ENCODE data around the gene RMND5A. TPM values are rescaled to one million over a fixed set of nuclear protein-coding genes. Genes with fewer than 3 reads are reported as not detected.

RMND5A gene
- total RNA-seq, 1 donor from 2014 or later, result 26.6 TPM

DNA sequence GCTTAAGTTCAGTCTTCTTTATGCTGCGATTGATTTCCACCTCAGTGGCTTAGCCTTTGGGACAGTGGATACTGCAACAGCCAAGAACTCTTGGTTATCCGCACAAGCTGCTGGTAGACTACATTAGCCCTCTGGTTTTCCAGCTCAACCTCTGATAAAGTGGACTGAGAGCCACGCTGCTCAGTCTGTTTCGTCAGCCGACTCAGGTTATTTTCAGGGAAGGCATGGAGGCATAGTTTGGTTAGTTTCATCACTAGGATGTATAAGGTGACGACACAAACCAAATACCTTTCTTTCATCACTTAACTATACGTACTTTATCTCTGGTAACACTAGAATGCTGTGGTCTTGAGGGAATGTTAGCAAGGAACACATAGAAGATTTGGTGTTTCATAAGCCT is 56.4 kb downstream of the RMND5A start:
- peaks cover 3% of the 10 kb centered on the region for H3K36me3 ChIP-seq (ENCODE audit: control insufficient read depth, insufficient read depth, low read length)
- no peak overlapping the region for H3K4me3 ChIP-seq (ENCODE audit: low read depth, low read length)
- H3K27me3 ChIP-seq (ENCODE audit: control insufficient read depth, insufficient read depth, low read length), result no peaks in the 10 kb centered on the region
- no peak for DNase-seq (ENCODE audit: low read depth)
- TF ChIP-seq, protein P1, sequence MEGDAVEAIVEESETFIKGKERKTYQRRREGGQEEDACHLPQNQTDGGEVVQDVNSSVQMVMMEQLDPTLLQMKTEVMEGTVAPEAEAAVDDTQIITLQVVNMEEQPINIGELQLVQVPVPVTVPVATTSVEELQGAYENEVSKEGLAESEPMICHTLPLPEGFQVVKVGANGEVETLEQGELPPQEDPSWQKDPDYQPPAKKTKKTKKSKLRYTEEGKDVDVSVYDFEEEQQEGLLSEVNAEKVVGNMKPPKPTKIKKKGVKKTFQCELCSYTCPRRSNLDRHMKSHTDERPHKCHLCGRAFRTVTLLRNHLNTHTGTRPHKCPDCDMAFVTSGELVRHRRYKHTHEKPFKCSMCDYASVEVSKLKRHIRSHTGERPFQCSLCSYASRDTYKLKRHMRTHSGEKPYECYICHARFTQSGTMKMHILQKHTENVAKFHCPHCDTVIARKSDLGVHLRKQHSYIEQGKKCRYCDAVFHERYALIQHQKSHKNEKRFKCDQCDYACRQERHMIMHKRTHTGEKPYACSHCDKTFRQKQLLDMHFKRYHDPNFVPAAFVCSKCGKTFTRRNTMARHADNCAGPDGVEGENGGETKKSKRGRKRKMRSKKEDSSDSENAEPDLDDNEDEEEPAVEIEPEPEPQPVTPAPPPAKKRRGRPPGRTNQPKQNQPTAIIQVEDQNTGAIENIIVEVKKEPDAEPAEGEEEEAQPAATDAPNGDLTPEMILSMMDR (IDR thresholded peaks at IDR 0.05; ENCODE audit: insufficient read depth, low read length, poor library complexity, severe bottlenecking), result no peak

DNA sequence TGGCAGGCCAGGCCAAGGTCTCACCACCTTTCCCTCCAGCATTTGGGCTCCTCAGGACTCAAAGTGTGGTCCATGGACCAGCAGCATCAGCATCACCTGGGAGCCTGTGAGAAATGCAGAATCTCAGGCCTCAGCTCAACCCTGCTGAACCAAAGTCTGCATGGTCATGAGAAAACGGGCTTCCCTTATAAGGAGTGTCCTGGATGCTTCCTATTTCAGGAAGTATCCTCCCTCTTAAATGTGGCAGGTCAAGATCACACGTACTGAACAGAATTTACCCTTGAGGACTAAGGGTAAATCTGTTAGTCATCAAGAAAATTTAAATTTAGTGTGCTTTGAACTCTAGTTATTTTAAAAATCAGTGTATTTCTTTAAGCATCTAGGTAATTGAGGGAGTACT is 58.9 kb downstream of the RMND5A start:
- peaks cover 3% of the 10 kb centered on the region for H3K36me3 ChIP-seq (ENCODE audit: control insufficient read depth, insufficient read depth, low read length)
- TF ChIP-seq, protein P1 (IDR thresholded peaks at IDR 0.05; ENCODE audit: insufficient read depth, low read length, poor library complexity, severe bottlenecking), result no peak
- no peak for DNase-seq (ENCODE audit: low read depth)
- H3K4me3 ChIP-seq (ENCODE audit: low read depth, low read length), result no peak overlapping the region
- H3K27me3 ChIP-seq (ENCODE audit: control insufficient read depth, insufficient read depth, low read length), result no peaks in the 10 kb centered on the region

- DNase-seq (ENCODE audit: low read depth), result no peak
- TF ChIP-seq, protein P1 (IDR thresholded peaks at IDR 0.05; ENCODE audit: insufficient read depth, low read length, poor library complexity, severe bottlenecking), result no peak
- Histone ChIP-seq H3K4me3 (ENCODE audit: low read depth, low read length) (no peak overlapping the region), H3K36me3 (ENCODE audit: control insufficient read depth, insufficient read depth, low read length) (peaks cover 1% of the 10 kb centered on the region), H3K27me3 (ENCODE audit: control insufficient read depth, insufficient read depth, low read length) (no peaks in the 10 kb centered on the region)
These were observed 59.9 kb downstream of the RMND5A start for GRCh38 chr2:86779971-86780370.

- TF ChIP-seq, protein P1 (IDR thresholded peaks at IDR 0.05; ENCODE audit: insufficient read depth, low read length, poor library complexity, severe bottlenecking), result no peak
- DNase-seq (ENCODE audit: low read depth), result no peak
- Histone ChIP-seq H3K36me3 (ENCODE audit: control insufficient read depth, insufficient read depth, low read length) (no peaks in the 10 kb centered on the region), H3K4me3 (ENCODE audit: low read depth, low read length) (no peak overlapping the region), H3K27me3 (ENCODE audit: control insufficient read depth, insufficient read depth, low read length) (peaks cover 2% of the 10 kb centered on the region)
These were observed 61.3 kb downstream of the RMND5A start for GRCh38 chr2:86781363-86781762.

DNA sequence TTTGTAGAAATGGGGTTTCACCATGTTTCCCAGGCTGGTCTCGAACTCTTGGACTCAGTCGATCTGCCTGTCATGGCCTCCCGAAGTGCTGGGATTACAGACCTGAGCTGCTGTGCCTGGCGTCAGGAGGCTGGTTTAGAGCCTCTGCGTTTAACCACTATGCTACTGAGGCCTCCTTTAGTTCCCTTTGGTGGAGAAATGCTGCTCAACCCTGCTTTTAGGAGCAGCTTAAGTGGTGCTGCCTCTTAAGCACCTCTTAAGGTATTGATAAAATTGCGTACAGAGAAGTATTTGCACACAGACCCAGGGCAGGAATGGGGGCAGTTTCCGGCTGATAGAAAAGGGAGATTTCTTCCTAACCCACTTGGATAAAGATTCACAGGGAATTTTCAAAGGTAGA is 62.7 kb downstream of the RMND5A start:
- TF ChIP-seq, protein P1 (IDR thresholded peaks at IDR 0.05; ENCODE audit: insufficient read depth, low read length, poor library complexity, severe bottlenecking), result no peak
- H3K27me3 ChIP-seq (ENCODE audit: control insufficient read depth, insufficient read depth, low read length), result peaks cover 2% of the 10 kb centered on the region
- DNase-seq (ENCODE audit: low read depth), result no peak
- H3K36me3 ChIP-seq (ENCODE audit: control insufficient read depth, insufficient read depth, low read length), result no peaks in the 10 kb centered on the region
- no peak overlapping the region for H3K4me3 ChIP-seq (ENCODE audit: low read depth, low read length)

DNA sequence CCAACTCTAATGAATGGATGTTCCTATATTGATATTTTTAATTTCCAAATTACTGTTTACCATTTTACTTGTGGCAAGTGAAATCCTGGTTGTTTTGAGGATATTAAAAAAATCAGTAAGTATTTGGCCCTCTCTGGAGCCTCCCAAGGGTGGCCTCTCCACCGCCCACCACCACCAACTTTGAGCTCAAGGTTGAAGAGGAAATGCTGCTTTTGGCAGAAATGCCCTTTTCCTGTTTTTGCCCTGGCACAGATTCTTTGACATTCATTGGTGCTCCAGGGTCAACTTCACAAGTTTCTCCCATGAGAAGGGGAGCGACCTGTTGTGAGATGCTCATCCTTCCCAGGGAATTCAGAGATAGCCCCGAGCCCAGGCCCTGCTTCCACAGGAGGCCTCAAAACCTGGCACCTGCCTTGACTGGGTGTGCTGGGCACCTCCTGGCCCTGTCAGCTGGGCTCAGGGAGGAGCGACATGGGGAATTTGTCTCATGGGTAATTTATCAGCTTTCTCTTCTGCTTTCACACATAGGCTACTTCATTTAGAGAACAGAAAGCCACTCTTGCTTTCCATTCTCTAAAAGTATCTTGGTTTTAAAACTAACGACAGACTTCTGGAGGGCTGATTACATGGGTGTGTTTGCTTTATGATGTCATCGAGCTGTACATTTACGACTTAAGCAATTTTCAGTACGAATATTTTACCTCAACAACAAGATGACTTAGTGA is 63.7 kb downstream of the RMND5A start:
- Histone ChIP-seq H3K4me3 (ENCODE audit: low read depth, low read length) (no peak overlapping the region), H3K27me3 (ENCODE audit: control insufficient read depth, insufficient read depth, low read length) (peaks cover 9% of the 10 kb centered on the region), H3K36me3 (ENCODE audit: control insufficient read depth, insufficient read depth, low read length) (no peaks in the 10 kb centered on the region)
- TF ChIP-seq, protein P1 (IDR thresholded peaks at IDR 0.05; ENCODE audit: insufficient read depth, low read length, poor library complexity, severe bottlenecking), result no peak
- no peak for DNase-seq (ENCODE audit: low read depth)

All from kidney epithelial cell (primary cell).